IPS-NIHi7 (cell line): ENCODE results near the gene TCF4.

Experiments used
- DNase-seq: peaks from one replicate; pipeline ENCODE4 v3.0.0; 2012; ENCODE audit warnings: mixed read lengths; ENCODE audit errors: extremely low spot score

The TCF4 gene

DNA sequence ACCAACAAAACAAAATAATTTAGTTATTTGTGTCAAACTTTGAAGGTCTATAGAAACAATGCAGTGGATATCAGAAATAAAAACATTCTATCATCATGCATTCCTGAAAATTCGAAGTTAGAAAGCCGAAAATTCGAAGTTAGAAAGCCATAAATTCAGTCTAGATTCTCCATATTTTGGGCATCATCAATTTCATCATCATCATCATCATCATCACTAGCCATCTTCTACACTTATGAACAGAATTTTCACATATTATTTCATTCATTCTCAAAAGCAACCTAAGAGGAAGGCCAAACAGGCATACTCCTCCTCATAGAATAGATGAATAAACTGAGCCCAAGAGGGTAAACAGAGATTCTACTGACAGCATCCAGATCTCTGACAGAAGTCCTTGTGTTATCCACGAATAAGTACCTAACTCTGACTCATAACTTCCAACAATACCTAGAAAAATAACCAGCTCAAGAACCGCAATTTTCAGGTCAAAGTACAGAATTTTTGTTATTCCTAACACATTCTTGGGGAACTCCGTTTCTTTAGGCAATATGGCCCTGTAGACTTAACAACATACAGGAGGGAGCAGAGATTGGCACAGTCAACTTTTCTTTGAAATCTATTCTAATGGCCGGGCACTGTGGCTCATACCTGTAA is 84.7 kb downstream of the TCF4 start:
- DNase-seq = no peak

DNA sequence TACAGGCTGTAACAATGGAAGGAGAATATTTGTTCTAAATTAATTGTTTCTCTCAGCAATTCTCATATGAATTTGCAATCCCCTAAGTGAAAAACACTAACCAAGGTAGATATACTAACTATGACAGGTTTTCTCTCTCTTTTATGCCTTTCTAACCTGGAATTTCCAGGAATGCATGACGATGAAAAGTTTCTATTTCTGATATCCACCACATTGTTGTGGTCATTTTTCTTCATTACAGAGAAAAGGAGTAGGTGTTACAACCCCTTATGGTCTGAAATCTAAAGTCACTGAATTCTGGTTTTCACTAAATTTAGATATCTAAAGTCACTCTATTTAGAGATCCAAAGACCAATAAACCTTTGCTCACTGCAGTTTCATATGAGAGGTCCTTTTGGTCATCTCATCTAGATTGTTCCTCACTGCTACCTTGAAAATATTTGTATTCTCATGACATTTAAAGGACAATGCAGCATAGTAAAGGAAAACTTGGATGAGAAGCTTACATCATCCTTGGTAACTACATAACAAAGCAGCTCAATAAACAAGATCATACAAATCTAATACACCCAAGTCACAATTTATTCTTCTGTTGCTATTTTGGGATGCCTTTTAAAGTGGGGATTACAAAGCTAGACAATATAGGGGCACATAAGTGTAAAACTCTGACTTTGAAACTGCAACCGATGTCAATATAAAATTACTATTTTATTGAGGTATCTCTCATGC is 85.8 kb downstream of the TCF4 start:
- no peak for DNase-seq

DNA sequence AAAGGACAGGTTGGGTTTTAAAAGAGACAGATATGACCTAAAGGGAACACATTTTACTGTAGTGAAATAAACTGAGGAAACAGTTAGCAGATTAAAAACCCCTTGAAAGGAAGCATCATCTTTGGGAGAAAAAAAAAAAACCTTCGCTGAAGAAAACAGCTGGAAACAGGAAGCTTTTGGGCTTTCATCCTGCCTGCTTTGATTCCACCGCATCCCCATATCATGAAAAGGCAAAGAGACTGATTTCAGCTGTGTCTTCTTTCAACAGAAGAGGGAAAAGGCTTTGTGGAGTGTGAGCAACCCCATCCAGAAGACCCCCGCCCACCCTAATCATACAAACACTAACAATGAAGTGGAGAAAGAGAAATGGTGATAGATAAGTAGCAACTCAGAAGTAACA is 86.4 kb downstream of the TCF4 start:
- peak; percentile 31 for DNase-seq

DNA sequence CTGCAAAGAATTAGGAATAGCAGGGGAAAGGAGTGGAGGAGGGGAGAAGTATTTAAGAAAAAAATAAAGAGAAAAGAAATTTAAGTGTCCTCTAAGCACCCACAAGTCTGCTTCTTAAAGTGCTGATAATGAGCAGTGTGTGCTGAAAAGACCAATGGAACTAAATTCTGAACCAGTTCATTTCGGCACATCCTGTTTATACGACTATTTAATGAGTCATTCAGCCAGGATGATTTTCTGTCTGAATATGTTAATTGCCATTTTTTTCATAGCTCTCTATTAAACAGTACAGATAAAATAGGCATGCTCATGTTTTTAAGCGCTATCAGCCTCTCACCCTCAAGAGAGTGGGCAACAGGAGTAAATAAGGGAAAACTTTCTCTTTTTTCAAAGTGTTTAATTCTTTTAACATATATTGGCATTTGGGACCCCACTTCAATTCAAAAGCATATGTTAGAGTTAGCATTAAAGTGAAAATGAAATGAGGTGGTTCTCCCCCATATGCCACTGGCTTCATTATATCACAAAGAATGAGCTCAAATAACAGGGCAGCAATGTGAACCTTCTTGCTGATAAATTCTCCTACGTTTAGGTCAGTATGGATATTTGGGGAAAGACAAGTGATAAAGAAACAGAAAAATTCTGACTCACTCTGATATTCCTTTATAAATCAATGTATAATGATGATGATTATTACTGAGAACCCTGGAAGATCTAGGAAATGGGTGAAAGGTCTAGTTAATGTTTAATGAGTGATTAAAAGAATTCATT is 87.5 kb downstream of the TCF4 start:
- no peak for DNase-seq

DNA sequence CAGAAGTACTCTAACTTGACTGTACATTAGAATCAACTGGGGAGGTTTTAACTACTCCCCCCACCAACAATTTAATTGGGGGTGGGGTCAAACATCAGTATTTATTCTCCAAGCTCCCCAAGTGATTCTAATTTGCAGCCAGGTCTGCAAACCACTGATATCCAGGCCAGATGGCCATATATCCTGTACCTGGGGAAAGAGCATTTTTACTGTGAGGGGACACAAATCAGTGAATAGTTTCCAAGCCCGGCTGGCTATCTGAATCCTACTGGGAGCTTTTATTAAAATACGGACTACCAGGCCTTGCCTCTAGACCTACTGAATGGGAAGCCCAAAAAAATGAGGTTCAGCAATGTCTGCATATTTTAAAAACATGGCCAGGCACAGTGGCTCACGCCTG is 88.5 kb downstream of the TCF4 start:
- DNase-seq = no peak

DNA sequence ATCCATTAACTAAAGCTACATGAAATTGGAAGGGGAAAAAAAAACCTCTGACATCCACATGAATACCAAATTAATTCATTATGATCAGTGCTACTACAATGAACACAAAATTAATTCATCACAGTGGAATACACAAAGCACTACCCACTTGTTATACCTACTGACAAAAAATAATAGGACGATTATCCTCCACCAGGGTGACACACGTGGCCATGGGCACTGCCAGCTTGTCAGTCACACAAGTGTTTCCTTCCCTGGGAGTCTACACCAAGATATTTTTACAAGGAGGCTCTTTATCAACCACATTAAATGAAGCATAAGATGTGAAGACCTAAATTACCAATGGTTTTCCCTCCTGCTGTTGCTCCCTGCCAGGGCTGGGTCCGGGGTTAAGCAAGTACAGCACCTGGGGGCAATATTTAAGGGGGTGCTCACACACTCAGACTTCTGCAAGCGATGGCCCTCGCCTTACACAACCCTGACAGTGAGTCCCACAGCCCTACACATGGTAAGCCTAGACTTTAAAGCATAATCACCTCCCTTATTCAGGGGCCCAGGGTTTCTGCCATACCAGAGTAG is 90.1 kb downstream of the TCF4 start:
- no peak for DNase-seq

DNA sequence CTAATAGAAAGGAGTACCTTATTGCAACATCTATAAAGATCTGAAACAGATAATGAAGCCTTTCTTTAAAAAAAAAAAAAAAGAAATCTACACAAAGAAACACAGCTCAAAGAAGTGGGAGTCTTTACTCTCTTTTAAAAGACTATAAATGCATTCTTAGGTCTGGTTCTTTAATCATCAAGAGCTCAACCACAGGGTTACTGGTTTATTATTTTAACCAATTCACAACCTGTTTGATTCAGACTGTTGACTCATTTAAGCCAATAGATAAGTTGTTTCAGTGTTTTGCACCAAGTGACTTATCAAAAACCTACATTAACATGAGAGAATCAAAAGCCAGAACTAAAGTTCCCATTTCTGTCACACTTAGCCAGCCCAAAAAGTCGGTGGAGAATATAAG is 93.1 kb downstream of the TCF4 start:
- DNase-seq = no peak

DNA sequence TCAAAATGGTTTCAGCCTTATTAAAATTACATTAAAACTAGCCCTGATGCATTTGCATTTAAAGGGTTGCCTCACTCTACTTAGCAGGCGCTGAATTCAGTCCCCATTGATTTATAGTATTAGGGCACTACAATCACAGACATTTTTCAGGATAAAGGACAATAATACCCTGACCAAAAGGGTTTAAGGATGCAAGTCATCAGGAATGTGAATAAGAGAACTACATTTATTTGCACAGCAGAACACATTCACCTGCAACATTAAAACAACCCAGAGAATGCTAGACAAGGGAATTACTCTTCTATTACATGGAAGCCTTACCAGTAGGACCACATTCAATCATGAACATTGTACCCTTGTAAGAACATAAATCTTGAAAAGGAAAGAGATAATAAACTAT is 93.6 kb downstream of the TCF4 start:
- DNase-seq = no peak

DNA sequence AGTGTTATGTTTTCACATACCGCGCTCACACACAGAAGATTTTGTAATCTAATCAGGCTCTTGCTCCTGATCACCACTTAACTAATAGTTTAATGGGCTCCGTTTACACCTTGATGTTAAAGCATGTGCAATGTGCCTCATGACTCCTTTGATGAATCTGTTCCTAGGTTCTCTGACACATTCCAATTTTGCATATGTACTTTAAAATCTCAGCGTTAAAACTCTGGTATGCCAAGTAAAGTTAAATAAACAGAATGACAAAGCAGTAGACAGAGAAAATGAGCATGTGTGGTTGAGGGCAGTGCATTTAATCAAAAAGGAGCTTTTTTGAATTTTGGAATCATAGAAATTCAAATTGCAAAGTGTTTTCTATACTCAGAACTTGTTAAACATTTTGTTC is 96.4 kb downstream of the TCF4 start:
- no peak for DNase-seq

DNA sequence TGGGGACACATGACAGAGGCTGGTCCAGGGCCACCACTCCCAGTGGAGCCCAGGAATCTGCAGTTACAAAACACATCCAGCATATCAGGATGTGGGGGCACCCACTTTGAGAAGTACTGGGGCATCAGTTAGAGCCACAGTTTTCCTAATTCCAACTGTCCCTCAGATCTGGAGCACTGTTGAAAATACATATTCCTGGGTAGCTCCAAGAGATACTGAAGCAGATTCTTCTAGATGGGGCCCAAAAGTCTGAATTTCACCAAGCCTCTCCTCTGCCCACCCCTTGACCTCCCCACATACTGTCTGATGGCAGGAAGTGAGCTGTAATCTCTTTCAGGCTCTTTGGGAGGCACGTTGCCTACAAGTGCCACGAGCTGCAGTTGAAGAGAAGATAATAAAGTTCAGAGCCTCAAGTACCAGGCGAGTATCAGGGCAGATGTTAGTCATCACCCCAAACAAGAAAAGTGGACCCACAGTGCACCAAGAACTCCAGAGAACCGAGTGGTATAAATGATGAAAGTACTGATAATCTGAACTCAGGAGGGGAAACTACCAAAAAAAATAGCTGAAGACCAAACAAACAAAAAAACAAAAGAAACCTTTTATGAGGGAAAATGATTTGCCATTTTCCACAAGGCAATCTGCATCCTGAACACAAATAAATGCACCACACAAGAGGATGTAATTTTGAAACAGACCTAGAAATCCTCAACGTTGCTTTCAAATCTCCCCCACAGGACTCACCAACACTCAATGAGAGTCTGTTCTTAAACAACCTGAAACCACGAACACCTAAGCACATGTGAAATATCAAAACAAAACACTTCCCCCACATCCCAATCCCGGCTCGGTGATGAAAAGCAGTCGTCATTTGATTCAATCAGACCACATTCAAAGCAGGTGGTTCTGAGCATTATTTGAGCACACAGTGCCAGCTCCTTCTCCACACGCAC is 98.7 kb downstream of the TCF4 start:
- no peak for DNase-seq

DNA sequence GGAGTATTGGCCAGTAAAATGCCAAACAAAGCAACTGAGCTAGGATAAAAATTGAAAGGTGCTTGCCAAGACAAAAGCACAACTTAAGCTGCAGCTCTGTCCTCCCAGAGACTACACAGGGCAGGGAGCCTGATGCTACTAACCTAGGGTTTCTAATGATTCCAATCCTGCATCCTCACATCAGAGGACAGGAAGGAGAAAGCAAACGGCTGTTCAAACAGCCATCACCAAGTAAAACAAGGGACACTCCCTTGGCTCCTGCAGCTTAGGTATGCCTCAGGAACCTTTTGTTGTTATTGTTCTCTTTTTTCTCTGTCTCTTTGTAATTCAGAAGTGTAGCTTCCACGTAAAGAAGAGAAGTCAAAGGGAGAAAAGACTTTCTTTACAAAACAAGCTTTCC is 99.5 kb downstream of the TCF4 start:
- DNase-seq = peak; percentile 65

DNA sequence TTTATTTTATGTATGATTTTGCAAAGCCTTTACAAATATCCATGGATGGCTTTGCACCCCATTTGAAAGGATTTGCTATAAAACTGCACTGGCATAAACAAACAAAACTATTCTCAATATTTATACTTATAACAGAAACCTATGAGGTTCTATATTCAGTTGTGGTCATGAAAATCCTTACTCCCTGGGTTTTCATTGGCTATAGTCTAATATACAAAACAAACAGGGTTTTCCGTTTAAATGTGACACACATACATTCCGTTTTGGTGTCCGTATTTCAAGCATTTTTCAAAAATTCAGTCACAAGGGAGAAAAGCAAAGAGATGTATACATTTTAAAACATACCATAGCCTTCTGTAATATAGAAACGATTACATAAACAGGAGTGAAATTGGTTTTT is 100.0 kb downstream of the TCF4 start:
- DNase-seq = no peak

DNA sequence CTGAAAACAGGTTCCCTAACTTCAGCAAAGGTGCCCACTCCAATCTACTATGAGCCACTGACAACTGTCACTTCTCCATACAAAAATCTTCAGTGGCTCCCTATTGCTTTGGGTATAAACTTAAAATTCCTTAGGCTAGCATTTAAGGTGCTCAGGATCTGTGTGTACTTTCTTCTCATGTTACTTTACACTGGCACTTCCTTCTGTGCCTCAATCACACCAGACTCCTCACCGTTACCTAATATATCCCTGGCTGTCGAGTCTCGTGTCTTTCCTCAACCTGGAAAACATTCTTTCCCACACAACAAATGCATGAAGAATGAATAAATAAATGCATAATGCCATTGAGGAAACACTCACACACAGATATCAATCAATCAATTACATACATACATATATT is 101.1 kb downstream of the TCF4 start:
- no peak for DNase-seq

DNA sequence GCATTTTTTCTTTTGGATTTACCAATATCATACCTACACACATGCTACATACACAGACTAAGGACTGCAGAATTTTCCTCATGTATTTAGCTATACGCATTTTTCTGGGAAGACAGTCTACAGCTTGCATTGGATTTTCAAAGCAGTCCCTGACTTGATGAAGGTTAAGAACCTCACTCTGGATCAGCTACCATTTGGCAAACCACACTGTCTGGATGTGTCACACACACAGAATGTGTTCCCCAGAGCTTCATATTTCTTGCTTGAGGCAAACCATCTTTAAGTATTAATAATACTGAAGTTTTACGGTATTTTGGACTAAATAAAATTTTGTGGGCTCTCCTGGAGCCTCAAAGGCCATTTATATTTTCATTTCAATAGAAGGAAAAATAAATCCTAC is 102.3 kb downstream of the TCF4 start:
- DNase-seq = no peak

DNA sequence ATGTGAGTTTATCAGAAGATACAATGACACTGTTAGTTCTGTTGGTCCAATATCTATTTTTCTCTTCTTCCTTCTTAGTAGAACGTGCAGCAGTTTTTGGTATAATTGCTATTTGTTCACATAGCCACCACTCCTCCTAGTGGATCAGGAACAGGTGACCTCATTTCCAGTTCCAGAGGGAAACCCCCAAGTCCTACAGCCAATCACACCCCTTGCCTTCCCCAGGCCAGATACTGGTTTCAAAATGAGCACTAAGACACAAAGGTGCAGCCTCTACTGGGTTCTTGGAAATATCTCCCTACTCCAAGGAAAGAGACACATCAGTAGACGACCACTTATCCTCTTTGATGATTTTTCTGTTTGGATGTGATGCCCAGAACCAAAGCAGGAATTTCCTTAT is 103.2 kb downstream of the TCF4 start:
- DNase-seq = no peak

DNA sequence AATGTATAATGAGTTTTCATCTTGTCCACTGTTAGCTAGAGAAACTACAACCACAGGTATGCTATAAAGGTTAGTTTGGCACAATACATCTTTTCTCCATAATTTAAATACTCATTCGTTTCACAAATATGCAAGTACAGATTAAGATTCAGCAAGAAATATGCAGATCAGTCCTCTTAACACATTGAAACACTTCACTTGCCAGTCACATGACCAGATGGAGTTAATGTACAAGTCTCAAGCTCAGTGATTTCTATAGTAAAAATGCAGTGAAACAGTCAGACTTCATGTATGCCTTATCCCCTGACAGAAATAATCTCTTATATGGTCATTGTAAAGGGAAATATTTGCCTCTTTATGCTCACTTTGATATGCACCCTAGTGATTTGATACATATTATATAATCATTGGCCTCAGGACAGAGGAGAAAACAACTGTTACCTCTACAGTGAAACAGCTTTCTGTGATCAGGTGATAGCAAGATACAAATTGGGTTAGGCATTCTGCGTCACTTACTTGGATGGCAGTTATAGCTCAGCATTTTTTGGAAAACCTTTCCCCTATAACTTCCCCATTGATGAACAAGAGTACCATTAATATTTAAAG is 104.6 kb downstream of the TCF4 start:
- DNase-seq = no peak

DNA sequence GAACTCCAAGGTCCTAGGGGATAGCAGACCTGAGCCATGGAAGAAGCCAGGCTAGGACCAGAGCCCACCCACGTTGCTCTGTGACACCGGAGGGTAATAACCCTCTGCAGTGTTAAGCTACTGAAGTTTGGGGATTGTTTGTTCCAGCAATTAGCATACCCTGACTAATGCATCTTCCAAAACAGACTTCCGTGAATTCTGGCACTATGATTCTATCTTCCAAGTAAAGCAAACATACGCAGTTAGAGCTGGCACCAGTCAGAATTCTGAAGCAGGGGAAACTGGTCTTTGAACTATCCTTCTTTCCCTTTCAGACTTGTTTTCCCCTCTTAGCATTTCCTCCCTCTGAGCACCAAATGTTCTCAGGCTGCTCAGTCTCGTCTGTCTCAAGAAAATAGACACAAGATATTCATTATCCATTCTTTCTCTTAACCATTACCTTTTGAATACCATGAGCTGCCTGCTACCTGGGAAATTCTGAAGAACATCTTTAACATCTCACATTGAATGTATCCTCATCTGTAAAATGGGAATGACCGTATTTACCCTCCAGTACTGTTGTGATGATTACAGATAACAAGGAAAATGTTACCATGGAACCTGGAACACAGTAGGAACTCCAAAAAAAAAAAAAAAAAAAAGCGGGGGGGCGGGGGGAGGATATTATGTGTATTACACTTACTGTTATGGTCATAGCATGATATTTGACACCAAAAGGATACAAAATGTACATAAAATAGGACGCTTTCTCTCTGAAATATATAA is 108.2 kb downstream of the TCF4 start:
- no peak for DNase-seq

DNA sequence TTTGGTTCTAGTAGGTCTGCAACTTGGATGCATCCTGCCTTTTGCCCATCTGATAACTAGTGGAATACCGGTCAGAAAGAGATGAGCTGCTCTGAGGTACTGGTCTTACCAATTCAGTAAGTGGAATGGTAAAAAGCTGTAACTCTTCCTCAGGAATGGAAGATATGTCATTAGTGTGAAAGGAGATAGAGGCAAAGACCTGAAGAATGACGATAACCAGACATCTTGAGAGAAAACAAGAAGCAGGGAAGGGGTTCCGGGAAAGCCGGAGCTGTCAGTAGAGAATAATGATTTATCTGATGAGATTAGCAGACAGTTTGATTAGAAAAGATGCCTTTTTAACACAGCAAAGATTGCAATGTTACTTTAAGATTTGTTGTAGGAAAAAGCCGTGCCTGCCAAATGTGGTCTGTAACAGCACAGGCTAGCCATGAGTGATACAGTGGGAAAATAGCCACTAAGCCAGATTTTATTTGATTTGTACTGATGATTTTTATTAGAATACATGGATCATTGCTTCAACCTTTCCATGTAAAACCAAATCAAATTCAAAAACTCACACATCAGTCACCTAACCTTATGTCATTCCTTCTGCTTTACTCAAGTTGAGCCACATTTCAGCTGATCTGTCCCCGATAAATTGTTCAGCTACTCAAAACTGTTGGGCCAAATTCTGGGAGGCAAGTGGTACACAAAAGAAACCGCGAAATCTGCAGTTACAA is 110.0 kb downstream of the TCF4 start:
- no peak for DNase-seq

DNA sequence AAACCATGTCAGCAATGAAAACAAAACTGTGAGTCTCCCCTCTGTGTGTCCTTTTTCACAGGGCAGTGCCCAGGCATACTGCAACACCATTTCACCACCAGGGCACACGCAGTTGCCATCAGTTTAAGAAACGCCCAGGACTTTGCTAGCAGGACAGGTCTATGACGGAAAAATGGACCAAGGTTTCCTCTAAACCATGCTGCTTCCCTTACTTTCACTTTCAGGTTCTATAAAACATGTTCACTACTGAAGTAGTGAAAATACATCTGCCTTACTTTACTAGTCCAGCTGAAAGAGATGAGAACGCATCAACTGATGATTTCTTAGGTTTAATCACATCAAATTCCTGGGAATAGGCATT is 110.5 kb downstream of the TCF4 start:
- no peak for DNase-seq

DNA sequence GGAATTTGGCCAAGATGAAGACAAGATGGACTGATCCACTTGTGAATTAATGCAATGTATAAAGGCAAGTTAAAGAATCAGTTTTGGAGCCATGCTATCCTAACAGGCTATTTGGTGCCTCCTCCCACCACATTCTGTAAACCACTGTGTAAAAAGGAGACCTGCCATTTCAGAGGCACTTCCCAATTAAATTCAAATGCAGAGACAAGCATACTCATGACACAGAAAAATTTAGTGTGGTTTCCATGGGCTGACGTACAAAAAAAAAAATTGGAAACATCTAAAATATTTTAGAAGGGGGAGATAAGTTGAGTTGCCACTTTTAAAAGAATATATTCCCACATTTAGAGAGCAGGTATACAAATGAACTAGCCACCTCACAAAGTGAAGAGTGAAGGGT is 112.1 kb downstream of the TCF4 start:
- DNase-seq = no peak
